HG02943 (cell line): ENCODE measurements around the gene CYP11A1.
"Not testable (repeated sequence)": the region's sequence is repeated elsewhere in the genome, so short reads cannot be mapped to it uniquely, and the experiment has no call there.

ENCODE experiments used
- ATAC-seq: cut with Tn5 transposase; IDR thresholded peaks from one replicate; pipeline ENCODE4 v1.9.1; 2021; ENCODE audit warnings: mild to moderate bottlenecking, low read depth, moderate library complexity; ENCODE audit not compliant: unreplicated experiment

The CYP11A1 gene

GRCh38 chr15:74400915-74401757 is 33.7 kb upstream of the CYP11A1 start:
- no peak for ATAC-seq

- ATAC-seq, result no peak
Measured at GRCh38 chr15:74400313-74400860, 32.9 kb upstream of the CYP11A1 start.

GRCh38 chr15:74399511-74400312 is 32.3 kb upstream of the CYP11A1 start:
- no peak for ATAC-seq

GRCh38 chr15:74399100-74399499 is 31.7 kb upstream of the CYP11A1 start:
- ATAC-seq, result no peak

- no peak for ATAC-seq
Measured at GRCh38 chr15:74398183-74398582, 30.7 kb upstream of the CYP11A1 start.

GRCh38 chr15:74397239-74398068 is 30.0 kb upstream of the CYP11A1 start:
- ATAC-seq, result no peak

GRCh38 chr15:74396445-74397238 is 29.2 kb upstream of the CYP11A1 start:
- ATAC-seq, result no peak

- ATAC-seq, result no peak
Measured at GRCh38 chr15:74396146-74396438, 28.6 kb upstream of the CYP11A1 start.

GRCh38 chr15:74395319-74396145 is 28.1 kb upstream of the CYP11A1 start:
- no peak for ATAC-seq

GRCh38 chr15:74394090-74394846 is 26.8 kb upstream of the CYP11A1 start:
- no peak for ATAC-seq

- ATAC-seq, result no peak
Measured at GRCh38 chr15:74393423-74393822, 26.0 kb upstream of the CYP11A1 start.

GRCh38 chr15:74392902-74393301 is 25.5 kb upstream of the CYP11A1 start:
- ATAC-seq, result no peak

GRCh38 chr15:74392451-74392830 is 25.0 kb upstream of the CYP11A1 start:
- no peak for ATAC-seq

- ATAC-seq, result no peak
Measured at GRCh38 chr15:74391582-74392450, 24.4 kb upstream of the CYP11A1 start.

GRCh38 chr15:74390647-74391288 is 23.3 kb upstream of the CYP11A1 start:
- ATAC-seq, result no peak

- not testable (repeated sequence) for ATAC-seq
Measured at GRCh38 chr15:74390049-74390646, 22.7 kb upstream of the CYP11A1 start.
